HG02884 (cell line): ENCODE measurements around the gene CTSL.
"Not testable (repeated sequence)": the region's sequence is repeated elsewhere in the genome, so short reads cannot be mapped to it uniquely, and the experiment has no call there.

Source experiments
- ATAC-seq: cut with Tn5 transposase; IDR thresholded peaks from one replicate; pipeline ENCODE4 v1.9.1; 2021; ENCODE audit warnings: mild to moderate bottlenecking, moderate library complexity; ENCODE audit not compliant: unreplicated experiment

Gene CTSL

GRCh38 chr9:87751423-87751822 is 25.5 kb downstream of the CTSL start:
- no peak for ATAC-seq

GRCh38 chr9:87751868-87752267 is 25.9 kb downstream of the CTSL start:
- no peak for ATAC-seq

GRCh38 chr9:87753313-87753712 is 27.4 kb downstream of the CTSL start:
- ATAC-seq, result no peak

- not testable (repeated sequence) for ATAC-seq
Measured at GRCh38 chr9:87758330-87758729, 32.4 kb downstream of the CTSL start.

- not testable (repeated sequence) for ATAC-seq
Measured at GRCh38 chr9:87759980-87760379, 34.1 kb downstream of the CTSL start.

- no peak for ATAC-seq
Measured at GRCh38 chr9:87760529-87760928, 34.6 kb downstream of the CTSL start.

- no peak for ATAC-seq
Measured at GRCh38 chr9:87763286-87763685, 37.4 kb downstream of the CTSL start.

GRCh38 chr9:87765521-87765920 is 39.6 kb downstream of the CTSL start:
- no peak for ATAC-seq

GRCh38 chr9:87766697-87767096 is 40.8 kb downstream of the CTSL start:
- no peak for ATAC-seq

- no peak for ATAC-seq
Measured at GRCh38 chr9:87770616-87771315, 44.8 kb downstream of the CTSL start.

- ATAC-seq, result no peak
Measured at GRCh38 chr9:87771316-87772006, 45.5 kb downstream of the CTSL start.

- ATAC-seq, result no peak
Measured at GRCh38 chr9:87776481-87777379, 50.8 kb downstream of the CTSL start.

- no peak for ATAC-seq
Measured at GRCh38 chr9:87778996-87779395, 53.1 kb downstream of the CTSL start.
